GM21825 (cell line): ENCODE measurements around the gene FAS.
A peak's percentile ranks its signal among the peaks of the same experiment; 100 is the strongest.

Source experiments
- ATAC-seq: cut with Tn5 transposase; IDR thresholded peaks from one replicate; pipeline ENCODE4 v1.9.1; 2021; ENCODE audit warnings: mild to moderate bottlenecking, moderate library complexity; ENCODE audit not compliant: unreplicated experiment

FAS gene

DNA sequence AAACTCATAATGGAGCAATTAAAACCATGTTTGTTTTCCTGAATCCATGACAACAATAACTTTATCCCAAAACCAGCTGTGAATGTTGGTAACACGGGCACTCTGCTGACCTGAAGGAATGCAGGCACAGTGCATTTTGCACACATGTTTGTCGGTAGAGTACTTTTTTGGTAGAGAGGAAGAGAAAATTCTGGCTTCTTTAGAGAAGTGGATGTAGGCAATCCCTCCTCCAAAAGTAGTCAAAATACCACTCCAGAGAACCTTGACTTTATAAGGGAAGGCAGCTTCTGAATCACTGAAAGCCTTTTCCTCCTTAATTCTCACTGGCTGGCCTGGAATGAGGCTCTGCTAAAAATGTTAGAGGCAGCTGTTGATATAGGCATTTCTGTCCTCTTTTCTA is 22.2 kb upstream of the FAS start:
- no peak for ATAC-seq

GRCh38 chr10:88971221-88972061 is 19.2 kb upstream of the FAS start:
- ATAC-seq = no peak

DNA sequence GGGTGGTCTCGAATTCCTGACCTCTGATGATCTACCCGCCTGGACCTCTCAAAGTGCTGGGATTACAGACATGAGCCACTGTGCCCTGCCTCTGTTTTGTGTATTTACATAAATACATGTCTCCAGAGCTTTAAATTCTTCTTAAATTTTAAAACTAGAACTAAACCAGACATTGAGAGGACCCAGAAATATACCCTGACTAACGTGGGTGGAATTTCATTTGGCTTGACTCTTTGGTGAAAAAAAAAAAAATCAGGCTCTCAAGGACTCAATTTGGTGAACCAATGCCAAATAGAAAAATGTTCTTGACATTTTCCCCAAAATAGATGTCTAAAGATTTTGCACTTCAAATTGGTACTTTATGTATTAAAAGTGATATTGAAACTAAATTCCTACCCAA is 16.6 kb upstream of the FAS start:
- ATAC-seq = no peak

- no peak for ATAC-seq
Measured at GRCh38 chr10:88974446-88975376, 15.9 kb upstream of the FAS start.

- ATAC-seq = no peak
Measured at GRCh38 chr10:88975377-88975720, 15.2 kb upstream of the FAS start.

DNA sequence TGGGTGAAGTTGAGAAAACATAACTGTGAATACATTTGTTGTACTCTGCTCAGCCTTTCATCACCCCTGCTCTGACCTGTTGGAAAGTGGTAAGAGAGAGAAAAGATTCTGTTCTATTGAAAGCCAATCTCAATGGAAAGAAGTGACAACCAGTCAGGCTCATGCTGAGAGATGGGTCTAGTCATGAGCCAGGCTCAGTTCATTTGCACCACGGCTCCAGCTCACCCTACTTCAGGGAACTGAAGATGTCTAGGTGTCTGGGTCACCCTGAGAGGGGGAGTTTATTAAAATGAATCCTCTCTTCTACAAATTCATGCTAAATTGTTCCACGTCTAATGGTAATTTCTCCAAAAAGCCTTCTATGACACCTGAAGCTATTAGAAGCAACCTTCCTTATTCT is 12.1 kb upstream of the FAS start:
- no peak for ATAC-seq

DNA sequence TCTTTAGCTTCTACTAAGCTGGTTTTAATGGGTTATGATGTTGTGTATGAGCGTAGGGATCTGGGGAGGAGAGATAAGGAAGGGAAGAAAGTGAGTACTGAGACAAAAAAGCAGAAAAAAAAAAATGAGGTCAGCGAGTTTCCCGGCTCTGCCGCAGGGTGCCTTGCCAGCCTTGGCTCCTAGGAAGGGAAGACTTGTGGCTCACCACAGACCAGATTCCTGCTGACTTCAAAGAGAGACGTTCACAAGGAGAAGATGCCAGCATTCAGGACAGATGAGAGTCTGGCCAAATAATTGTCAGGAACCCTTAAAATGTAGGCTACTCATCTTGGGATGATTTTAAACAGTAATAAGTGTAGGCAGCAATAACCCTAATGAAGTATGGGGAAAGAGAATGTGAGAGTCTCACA is 11.4 kb upstream of the FAS start:
- ATAC-seq = no peak

DNA sequence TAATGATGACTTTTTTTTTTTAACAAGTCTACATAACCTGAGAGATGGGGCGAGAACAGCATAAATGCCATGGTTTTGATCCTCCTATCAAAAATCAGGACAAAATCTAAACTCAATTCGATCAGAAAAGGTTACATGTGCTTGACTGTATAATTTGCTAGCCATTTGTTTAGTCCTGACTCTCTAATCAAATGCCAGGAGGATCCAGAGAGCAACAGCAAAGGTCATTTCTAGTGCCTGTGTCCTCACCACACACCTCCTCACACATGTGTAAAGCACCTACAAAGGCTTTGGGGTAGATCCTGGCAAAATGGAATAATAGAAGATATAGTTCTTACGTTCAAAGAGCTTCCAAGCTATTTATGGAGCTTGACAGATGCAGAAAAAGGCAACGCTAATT is 11.0 kb upstream of the FAS start:
- ATAC-seq = no peak

- no peak for ATAC-seq
Measured at GRCh38 chr10:88980247-88980646, 10.4 kb upstream of the FAS start.

GRCh38 chr10:88980800-88981199 is 9.8 kb upstream of the FAS start:
- no peak for ATAC-seq

- no peak for ATAC-seq
Measured at GRCh38 chr10:88981435-88981834, 9.2 kb upstream of the FAS start.

GRCh38 chr10:88982366-88982765 is 8.2 kb upstream of the FAS start:
- no peak for ATAC-seq

DNA sequence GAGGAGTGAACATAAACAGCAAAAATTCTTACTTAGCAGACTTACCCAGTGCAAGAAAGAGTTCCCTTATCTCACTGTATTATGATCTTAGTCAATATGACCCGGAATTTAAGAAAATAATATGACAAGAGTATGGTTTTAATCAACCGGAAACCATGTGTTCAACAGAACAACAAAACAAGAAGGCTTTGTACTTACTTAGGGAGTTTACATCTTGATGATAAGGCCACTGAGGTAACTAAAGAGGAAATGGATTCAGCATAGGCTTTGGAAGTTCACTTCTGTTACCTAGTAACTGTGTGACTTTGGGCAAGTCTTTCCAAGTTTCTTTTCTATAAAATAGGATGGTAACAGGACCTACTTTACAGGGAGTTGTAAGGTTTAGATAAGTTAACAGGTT is 7.4 kb upstream of the FAS start:
- ATAC-seq = no peak

DNA sequence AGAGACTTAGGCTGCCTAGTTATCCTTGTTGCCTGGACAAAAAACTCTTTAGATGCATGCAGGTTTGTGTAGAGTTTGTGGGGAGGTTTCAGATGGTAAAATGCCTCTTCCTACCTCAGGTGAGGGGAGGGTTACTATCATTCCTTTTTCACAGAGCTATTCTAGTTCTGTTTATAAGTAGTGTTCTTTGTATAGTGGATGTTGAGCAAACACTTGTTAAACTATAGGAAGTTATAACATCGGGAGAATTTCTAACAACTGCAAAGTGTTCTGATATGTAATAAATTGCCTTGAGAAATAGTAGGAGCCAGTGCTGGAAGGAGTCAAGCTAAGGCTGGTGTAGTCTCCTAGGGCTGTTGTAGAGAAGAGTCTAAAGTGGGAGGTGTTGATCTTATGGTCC is 6.7 kb upstream of the FAS start:
- no peak for ATAC-seq

- ATAC-seq = no peak
Measured at GRCh38 chr10:88984525-88984924, 6.1 kb upstream of the FAS start.

- ATAC-seq = no peak
Measured at GRCh38 chr10:88986549-88987242, 3.9 kb upstream of the FAS start.

- ATAC-seq = no peak
Measured at GRCh38 chr10:88987243-88987725, 3.3 kb upstream of the FAS start.

- no peak for ATAC-seq
Measured at GRCh38 chr10:88987840-88988239, 2.8 kb upstream of the FAS start.

DNA sequence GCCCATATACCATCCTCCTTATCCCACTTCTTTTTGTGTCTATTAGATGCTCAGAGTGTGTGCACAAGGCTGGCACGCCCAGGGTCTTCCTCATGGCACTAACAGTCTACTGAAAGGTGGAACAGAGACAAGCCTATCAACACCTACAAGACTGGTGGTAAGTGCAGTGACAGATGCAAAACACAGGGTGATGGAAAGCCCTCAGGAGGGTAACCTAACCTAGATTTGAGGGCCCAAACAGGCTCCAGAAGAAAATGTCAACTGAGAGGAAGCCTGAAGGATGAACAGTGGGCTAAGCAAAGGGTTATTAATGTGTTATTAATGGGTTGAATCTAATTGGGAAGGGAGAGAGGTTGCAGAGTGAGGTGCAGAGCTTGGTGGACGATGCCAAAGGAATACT is 1.2 kb upstream of the FAS start:
- ATAC-seq = no peak

DNA sequence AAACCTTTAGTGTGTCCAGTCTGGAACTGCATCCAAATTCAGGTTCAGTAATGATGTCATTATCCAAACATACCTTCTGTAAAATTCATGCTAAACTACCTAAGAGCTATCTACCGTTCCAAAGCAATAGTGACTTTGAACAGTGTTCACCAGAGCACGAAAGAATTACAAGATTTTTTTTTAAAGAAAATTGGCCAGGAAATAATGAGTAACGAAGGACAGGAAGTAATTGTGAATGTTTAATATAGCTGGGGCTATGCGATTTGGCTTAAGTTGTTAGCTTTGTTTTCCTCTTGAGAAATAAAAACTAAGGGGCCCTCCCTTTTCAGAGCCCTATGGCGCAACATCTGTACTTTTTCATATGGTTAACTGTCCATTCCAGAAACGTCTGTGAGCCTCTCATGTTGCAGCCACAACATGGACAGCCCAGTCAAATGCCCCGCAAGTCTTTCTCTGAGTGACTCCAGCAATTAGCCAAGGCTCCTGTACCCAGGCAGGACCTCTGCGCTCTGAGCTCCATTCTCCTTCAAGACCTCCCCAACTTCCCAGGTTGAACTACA is 694 bp upstream of the FAS start:
- ATAC-seq = peak; percentile 0
